Stimulated activated naive CD8-positive, alpha-beta T cell treated with anti-CD3 and anti-CD28 coated beads, Interleukin-15, Interleukin-2, amounts not matched to agents 100 U/mL and 50 U/mL, for 24 hours (primary cell): ENCODE measurements around the gene CCDC91.
"Not testable (repeated sequence)": the region's sequence is repeated elsewhere in the genome, so short reads cannot be mapped to it uniquely, and the experiment has no call there.

ENCODE experiments used
- ATAC-seq: fragments of 150-1000 bp; cut with Tn5 transposase; one replicate; pipeline ENCODE4 v1.10.0; 2021
- DNase-seq: peaks from one replicate; pipeline ENCODE4 v3.0.0; 2021

Gene CCDC91

DNA sequence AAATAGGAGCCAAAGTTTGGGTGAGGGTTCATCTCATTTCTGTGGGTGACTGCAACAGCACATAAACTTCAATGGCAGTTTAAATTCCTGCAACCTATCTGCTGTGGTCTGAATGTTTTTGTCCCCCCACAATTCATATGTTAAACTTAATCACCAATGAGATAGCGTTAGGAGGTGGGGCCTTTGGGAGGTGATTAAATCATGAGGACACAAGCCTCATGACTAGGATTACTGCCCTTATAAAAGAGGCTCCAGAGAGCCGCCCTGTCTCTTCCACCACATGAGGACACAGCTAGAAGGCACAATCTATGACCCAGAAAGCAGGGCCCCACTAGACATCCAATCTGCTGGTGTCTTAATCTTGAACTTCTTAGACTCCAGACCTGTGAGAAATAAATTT lies 3.8 kb upstream of the CCDC91 start:
- no peak for DNase-seq
- no peak for ATAC-seq

DNA sequence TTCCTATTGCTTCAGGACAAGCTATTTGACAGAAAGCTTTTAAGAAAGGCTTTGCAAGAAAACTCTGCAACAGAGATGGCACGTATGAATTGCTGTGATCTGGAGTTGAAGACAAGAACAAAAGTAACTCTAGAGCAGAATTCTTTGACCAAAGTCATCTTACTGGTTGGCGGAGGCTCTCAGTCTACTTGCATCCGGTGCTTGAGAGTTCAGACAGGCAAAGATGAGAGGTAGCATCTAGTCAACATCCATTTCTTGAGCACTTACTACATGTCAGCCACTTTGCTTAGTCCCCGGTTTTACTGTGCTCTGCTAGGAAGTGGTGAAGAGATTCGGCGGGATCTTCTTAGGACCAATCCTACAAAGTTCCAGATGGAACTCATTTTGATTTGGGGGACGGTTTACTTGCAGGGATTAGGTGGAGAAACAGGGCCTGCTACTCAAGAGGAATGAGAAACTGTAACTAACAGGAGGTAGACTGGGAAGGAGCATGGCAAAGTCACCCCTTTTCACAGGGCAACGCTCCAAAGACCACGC lies 404 bp upstream of the CCDC91 start:
- ATAC-seq (no peak), DNase-seq (peak; percentile 11)

GRCh38 chr12:28191051-28192048 lies 1.1 kb downstream of the CCDC91 start:
- ATAC-seq, result peak; percentile 60
- peak; percentile 45 for DNase-seq

DNA sequence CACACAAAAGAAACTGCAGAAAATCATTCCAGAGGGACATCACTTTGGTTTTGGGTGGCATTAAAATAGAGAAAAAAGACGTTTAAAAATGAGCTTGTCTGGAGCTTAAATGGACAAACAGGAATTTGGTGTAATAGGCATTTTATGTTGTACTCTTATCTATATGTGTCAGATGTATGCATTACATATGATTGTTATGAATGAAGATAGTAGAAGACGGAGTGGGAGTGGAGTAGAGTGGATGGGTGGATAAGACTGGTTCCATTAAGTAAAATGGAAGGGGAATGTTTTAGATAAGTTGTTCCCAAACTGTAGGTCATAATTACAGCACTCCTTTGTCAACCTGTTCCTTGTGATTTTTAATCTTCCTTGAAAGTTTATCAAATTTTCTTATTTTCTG lies 1.9 kb downstream of the CCDC91 start:
- DNase-seq (no peak), ATAC-seq (no peak)

GRCh38 chr12:28194621-28195020 lies 4.4 kb downstream of the CCDC91 start:
- not testable (repeated sequence) for ATAC-seq, DNase-seq

DNA sequence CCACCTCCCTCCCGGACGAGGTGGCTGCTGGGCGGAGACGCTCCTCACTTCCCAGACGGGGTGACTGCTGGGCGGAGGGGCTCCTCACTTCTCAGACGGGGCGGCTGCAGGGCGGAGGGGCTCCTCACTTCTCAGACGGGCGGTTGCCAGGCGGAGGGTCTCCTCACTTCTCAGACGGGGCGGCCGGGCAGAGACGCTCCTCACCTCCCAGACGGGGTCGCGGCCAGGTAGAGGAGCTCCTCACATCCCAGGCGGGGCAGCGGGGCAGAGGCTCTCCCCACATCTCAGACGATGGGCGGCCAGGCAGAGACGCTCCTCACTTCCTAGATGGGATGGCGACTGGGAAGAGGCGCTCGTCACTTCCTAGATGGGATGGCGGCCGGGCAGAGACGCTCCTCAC lies 10.9 kb downstream of the CCDC91 start:
- DNase-seq, ATAC-seq: not testable (repeated sequence)

GRCh38 chr12:28202374-28203130 lies 12.3 kb downstream of the CCDC91 start:
- DNase-seq (no peak), ATAC-seq (no peak)

DNA sequence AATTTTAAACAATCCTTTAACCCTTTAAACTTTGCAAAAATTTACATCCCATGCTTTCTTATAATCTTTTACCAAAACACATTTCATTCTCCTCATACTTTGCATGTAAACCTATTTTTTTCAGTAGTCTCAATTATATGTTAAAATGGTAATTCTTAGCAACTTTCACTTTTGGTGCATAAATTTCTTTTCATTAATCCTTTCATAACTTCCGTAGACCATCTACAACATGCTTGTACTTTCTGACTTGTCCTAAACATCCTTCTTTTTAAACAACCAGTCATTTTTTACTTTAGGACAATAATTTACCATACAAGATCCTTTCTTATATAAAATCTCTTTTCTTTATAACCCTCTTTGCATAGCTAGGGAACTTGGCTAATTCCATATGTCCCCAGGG lies 19.5 kb downstream of the CCDC91 start:
- no peak for DNase-seq
- no peak for ATAC-seq

DNA sequence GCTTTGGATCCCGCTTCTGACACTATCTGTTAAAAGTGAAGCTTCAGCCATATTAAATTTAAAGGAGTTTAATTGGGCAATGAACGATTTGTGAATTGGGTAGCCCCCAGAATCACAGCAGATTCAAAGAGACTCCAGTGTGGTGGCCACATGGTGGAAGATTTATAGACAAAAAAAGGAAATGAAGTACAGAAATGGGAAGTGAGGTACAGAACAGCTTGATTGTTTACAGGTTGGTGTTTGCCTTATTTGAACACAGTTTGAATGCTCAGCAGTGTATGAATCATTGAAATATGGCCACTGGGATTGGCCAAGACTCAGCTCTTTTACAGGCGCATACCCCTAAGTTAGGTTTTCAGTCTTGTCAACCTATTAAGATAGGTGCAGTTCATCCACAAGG lies 21.9 kb downstream of the CCDC91 start:
- DNase-seq (no peak), ATAC-seq (no peak)

- ATAC-seq, result no peak
- no peak for DNase-seq
Observed at GRCh38 chr12:28215021-28215420, 24.8 kb downstream of the CCDC91 start.

GRCh38 chr12:28216016-28216415 lies 25.8 kb downstream of the CCDC91 start:
- DNase-seq (no peak), ATAC-seq (no peak)

DNA sequence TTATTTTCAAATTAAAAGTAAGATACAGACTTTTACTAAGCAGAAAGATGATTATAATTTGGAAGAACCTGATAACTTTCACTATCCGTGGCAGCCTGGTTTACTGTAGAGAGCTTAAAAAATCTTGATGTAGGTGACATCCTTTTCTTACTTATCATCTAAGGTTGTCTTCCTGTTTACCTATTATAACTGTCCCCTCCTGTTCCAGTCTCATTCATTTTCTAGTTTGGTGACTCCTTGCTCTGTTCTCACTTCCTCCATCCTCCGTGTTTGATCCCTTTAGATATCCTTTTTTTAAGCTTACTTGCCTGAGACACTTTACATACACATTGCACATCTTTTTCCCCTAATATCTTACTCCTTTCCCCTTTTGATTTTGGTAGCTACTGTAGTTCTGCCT lies 27.5 kb downstream of the CCDC91 start:
- peak; percentile 30 for ATAC-seq
- no peak for DNase-seq

DNA sequence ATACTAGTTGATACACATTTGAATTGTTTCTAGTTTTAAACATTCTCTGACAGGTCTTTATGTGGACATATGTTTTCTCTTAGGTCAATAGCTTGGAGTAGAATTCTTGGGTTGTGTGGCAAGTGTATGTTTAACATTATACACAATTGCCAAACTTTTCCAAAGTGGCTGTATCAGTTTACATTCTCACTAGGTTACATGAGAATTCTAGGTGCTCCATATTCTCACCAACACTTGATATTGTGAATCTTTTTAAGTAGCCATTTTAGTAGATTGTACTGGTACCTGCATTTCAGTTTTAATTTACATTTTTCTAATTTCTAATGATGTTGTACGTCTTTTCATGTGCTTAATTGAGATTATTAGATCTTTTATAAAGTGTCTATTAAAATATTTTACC lies 28.6 kb downstream of the CCDC91 start:
- ATAC-seq (no peak), DNase-seq (no peak)

DNA sequence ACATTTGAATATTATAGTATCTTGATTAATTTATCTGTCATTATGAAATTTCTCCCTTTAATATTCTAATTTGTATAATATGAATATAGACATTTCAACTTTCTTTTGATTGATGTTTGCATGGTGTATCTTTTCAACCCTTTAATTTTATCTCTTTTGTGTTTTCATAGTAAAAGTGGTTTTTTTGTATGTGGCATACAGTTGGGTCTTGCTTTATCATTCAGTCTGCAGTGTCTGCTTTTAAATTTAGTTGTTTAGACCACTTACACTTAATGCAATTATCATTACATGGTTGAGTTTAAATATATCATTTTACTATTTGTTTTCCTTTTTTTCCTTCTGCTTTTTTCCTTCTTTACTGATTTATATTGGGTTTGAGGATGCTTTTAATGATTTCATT lies 29.6 kb downstream of the CCDC91 start:
- ATAC-seq (no peak), DNase-seq (no peak)

- peak; percentile 72 for DNase-seq
- ATAC-seq, result peak; percentile 72
Observed at GRCh38 chr12:28222081-28222700, 31.9 kb downstream of the CCDC91 start.

GRCh38 chr12:28223025-28223554 lies 32.8 kb downstream of the CCDC91 start:
- no peak for DNase-seq
- peak; percentile 85 for ATAC-seq

GRCh38 chr12:28223858-28224257 lies 33.6 kb downstream of the CCDC91 start:
- DNase-seq (peak; percentile 17), ATAC-seq (no peak)

DNA sequence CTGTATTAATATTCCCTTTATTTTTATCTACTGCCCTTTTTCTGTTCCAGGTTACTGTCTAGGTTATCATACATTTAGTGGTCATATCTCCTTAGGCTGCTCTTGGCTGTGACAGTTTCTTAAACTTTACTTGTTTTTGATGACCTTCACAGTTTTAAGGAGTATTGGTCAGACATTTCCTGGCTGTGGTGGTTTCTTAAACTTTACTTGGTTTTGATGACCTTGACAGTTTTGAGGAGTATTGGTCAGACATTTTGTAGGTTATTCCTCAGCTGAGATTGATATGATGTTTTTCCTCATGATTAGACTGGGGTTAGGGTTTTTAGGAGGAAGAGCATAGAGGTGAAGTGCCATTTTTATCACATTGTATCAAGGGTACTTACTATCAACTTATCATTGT lies 36.4 kb downstream of the CCDC91 start:
- DNase-seq (no peak), ATAC-seq (no peak)

DNA sequence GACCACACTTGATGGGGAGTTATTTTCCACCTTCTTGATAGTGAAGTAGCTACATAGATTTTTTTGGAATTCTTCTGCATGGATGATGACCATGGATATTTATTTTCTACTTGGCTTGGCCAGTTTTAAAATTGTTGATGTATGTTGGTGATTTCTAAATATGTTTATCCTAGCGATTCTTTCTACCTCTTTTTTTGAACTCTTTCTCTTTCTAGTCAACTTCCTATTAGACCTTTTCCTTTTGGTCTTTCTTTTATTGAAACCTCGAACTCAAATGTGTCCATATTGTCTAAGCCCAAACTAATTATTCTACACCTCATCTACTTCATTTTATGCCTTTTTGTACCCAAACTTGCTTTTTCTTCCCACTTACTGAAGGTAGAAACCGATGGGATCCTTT lies 37.0 kb downstream of the CCDC91 start:
- ATAC-seq (no peak), DNase-seq (no peak)

- DNase-seq (no peak), ATAC-seq (no peak)
Observed at GRCh38 chr12:28231248-28231647, 41.0 kb downstream of the CCDC91 start.

- DNase-seq, result no peak
- ATAC-seq, result no peak
Observed at GRCh38 chr12:28232211-28232928, 42.1 kb downstream of the CCDC91 start.

GRCh38 chr12:28234444-28234843 lies 44.2 kb downstream of the CCDC91 start:
- no peak for DNase-seq
- ATAC-seq, result no peak
